Fibroblast of lung (primary cell): ENCODE results near the gene OR10H2.

Experiments
- EZH2 ChIP-seq: IDR thresholded peaks from 2 replicates; pipeline ENCODE4 v1.5.1; 2012; ENCODE audit warnings: low read length, control low read depth, mild to moderate bottlenecking; ENCODE audit errors: missing control alignments
- TF ChIP-seq, protein P1 (sequence below), 2 donors: IDR thresholded peaks in 1 of 2; conservative IDR thresholded peaks in 1 of 2; 1 replicate in 1 of 2; 2 replicates in 1 of 2; pipeline ENCODE4 v1.5.1; 2011 to 2012; ENCODE audit warnings: low read length in 2 of 2, control low read depth in 1 of 2, inconsistent platforms in 1 of 2, low read depth in 1 of 2, mild to moderate bottlenecking in 1 of 2

DNA sequence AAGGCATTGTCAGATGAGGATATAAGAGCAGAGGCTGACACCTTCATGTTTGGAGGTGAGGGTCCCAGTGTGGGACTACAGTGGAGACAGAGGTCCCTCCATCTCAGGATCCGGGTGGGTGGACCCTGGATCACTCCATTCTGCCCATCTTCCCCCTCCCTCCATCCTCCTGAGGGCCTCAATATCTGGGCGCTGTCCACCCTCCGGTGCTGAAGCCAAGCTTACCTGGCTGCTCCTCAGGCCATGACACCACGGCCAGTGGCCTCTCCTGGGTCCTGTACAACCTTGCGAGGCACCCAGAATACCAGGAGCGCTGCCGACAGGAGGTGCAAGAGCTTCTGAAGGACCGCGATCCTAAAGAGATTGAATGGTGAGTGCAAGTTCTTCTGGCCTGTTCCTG lies 43.0 kb upstream of the OR10H2 start:
- TF ChIP-seq, protein P1, sequence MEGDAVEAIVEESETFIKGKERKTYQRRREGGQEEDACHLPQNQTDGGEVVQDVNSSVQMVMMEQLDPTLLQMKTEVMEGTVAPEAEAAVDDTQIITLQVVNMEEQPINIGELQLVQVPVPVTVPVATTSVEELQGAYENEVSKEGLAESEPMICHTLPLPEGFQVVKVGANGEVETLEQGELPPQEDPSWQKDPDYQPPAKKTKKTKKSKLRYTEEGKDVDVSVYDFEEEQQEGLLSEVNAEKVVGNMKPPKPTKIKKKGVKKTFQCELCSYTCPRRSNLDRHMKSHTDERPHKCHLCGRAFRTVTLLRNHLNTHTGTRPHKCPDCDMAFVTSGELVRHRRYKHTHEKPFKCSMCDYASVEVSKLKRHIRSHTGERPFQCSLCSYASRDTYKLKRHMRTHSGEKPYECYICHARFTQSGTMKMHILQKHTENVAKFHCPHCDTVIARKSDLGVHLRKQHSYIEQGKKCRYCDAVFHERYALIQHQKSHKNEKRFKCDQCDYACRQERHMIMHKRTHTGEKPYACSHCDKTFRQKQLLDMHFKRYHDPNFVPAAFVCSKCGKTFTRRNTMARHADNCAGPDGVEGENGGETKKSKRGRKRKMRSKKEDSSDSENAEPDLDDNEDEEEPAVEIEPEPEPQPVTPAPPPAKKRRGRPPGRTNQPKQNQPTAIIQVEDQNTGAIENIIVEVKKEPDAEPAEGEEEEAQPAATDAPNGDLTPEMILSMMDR (conservative IDR thresholded peaks at IDR 0.05 in 1 of 2, IDR thresholded peaks at IDR 0.05 in 1 of 2; ENCODE audit: low read depth in 1 of 2, low read length in 2 of 2), result no peak
- TF ChIP-seq EZH2, result no peak
